AG04450 (cell line): Measurements from ENCODE around the gene TMEM245. TPM values are rescaled to one million over a fixed set of nuclear protein-coding genes. Genes with fewer than 3 reads are reported as not detected.

Source experiments
- CTCF ChIA-PET: fragments of 300-600, 350-600 bp; formaldehyde crosslinking; extraction: SDS; loops from one replicate; lab custom pipeline; 2022; ENCODE audit warnings: antibody characterized with exemption, inconsistent platforms; lab: Charles Lee
- POLR2A ChIA-PET: fragments of 350-600 bp; formaldehyde crosslinking; extraction: SDS; loops from one replicate; lab custom pipeline; 2021; ENCODE audit warnings: antibody characterized with exemption, inconsistent platforms; lab: Yijun Ruan, JAX
- DNase-seq: peaks from one replicate; pipeline ENCODE4 v3.0.0-alpha.2; 2011; ENCODE audit warnings: low read depth, low spot score
- H3K27ac ChIP-seq: one replicate; pipeline ENCODE4 v1.5.1; 2012; ENCODE audit warnings: low read depth, low read length, control low read depth
- H3K27me3 ChIP-seq: one replicate; pipeline ENCODE4 v1.6.0; 2012; ENCODE audit warnings: low read length; ENCODE audit not compliant: control insufficient read depth, insufficient read depth
- H3K4me3 ChIP-seq: 2 replicates; pipeline ENCODE4 v1.5.1; 2011; ENCODE audit warnings: mild to moderate bottlenecking, low read depth, low read length, control low read depth
- H3K9me3 ChIP-seq: 2 replicates; pipeline ENCODE4 v1.5.1; 2012; ENCODE audit warnings: low read length; ENCODE audit not compliant: control insufficient read depth, insufficient read depth
- polyA plus RNA-seq: library from polyadenylated mRNA; depleted of rRNA; stranded (reverse); fragments of >200 nt; gene quantifications from 2 replicates; pipeline ENCODE4 v1.2.3, GENCODE V29; 2011
- TF ChIP-seq, protein P1 (sequence below): IDR thresholded peaks from 2 replicates; pipeline ENCODE4 v1.5.1; 2011; ENCODE audit warnings: low read depth, low read length, control low read depth, inconsistent platforms

Gene TMEM245
- polyA plus RNA-seq, 1 experiment: 42.0 TPM

- POLR2A ChIA-PET: no interaction called here
- H3K27ac ChIP-seq: no peak overlapping the region
- no peak overlapping the region for H3K4me3 ChIP-seq
- H3K9me3 ChIP-seq: no peaks in the 10 kb centered on the region
- CTCF ChIA-PET: no interaction called here
- TF ChIP-seq, protein P1, sequence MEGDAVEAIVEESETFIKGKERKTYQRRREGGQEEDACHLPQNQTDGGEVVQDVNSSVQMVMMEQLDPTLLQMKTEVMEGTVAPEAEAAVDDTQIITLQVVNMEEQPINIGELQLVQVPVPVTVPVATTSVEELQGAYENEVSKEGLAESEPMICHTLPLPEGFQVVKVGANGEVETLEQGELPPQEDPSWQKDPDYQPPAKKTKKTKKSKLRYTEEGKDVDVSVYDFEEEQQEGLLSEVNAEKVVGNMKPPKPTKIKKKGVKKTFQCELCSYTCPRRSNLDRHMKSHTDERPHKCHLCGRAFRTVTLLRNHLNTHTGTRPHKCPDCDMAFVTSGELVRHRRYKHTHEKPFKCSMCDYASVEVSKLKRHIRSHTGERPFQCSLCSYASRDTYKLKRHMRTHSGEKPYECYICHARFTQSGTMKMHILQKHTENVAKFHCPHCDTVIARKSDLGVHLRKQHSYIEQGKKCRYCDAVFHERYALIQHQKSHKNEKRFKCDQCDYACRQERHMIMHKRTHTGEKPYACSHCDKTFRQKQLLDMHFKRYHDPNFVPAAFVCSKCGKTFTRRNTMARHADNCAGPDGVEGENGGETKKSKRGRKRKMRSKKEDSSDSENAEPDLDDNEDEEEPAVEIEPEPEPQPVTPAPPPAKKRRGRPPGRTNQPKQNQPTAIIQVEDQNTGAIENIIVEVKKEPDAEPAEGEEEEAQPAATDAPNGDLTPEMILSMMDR: no peak
- DNase-seq: no peak
- H3K27me3 ChIP-seq: no peaks in the 10 kb centered on the region
Observed at GRCh38 chr9:109095321-109095720, 24.4 kb downstream of the TMEM245 start.

GRCh38 chr9:109094268-109094667, 25.5 kb downstream of the TMEM245 start:
- TF ChIP-seq, protein P1: no peak
- ChIA-PET POLR2A (no interaction called here), CTCF (interaction anchor here (0.6 kb wide), 2 partner anchors 17 to 149 kb away, joined by 3 to 7 read pairs; no protein-coding TSS in a partner anchor)
- Histone ChIP-seq H3K9me3 (no peaks in the 10 kb centered on the region), H3K27ac (no peak overlapping the region), H3K27me3 (no peaks in the 10 kb centered on the region), H3K4me3 (no peak overlapping the region)
- no peak for DNase-seq

GRCh38 chr9:109092587-109092986, 27.2 kb downstream of the TMEM245 start:
- Histone ChIP-seq H3K4me3 (no peak overlapping the region), H3K9me3 (no peaks in the 10 kb centered on the region), H3K27ac (no peak overlapping the region), H3K27me3 (no peaks in the 10 kb centered on the region)
- TF ChIP-seq, protein P1: no peak
- no peak for DNase-seq
- POLR2A ChIA-PET: no interaction called here
- CTCF ChIA-PET: no interaction called here

DNA sequence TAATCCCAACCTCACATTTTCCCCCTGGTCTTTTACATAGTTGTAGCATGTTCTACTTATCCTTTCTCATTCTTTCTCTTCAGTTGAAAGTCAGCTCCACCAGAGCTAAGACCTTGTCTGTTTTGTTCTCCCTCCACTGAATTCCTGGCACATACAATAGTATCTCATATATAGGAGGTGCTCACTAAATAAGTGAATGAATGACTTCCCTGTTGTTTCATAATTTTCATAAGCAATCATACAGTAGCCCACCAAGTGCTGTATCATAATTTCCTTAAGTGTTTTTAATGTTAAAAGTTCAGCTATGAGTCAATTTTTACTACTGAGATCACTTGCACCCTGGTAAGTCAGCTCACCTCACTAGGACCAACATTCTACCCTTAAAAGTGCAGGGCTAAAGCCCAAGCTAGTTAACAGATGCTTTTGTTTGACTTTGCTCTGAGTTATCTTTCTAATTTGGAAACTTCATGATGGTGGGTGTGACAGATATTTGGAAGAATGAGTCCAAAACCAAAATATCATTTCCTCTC, 27.6 kb downstream of the TMEM245 start:
- H3K9me3 ChIP-seq: no peaks in the 10 kb centered on the region
- no peak for DNase-seq
- H3K27ac ChIP-seq: no peak overlapping the region
- TF ChIP-seq, protein P1: no peak
- ChIA-PET POLR2A (no interaction called here), CTCF (no interaction called here)
- no peak overlapping the region for H3K4me3 ChIP-seq
- no peaks in the 10 kb centered on the region for H3K27me3 ChIP-seq

DNA sequence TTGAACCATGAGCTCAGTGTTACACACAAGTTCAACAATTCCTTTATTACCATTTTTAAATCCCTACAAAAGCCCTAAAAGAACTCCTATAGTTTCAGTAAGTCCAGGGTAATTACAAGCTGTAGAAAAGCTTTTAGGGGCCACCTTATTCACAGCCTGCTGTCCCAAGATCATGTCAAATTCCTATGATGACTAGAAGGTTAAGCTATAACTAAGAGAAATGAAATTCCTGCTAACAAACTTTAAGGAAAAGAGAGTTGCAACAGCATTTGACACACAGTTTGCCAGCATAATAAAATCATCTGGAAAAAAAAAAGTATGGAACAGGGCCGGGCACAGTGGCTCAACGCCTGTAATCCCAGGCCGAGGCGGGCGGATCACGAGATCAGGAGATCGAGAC, 31.5 kb downstream of the TMEM245 start:
- no peak for DNase-seq
- POLR2A ChIA-PET: interaction anchor here (1.0 kb wide), 1 partner anchor 32 kb away, joined by 5 read pairs; the partner anchor contains the start of gene TMEM245
- Histone ChIP-seq H3K27ac (no peak overlapping the region), H3K27me3 (no peaks in the 10 kb centered on the region), H3K4me3 (no peak overlapping the region), H3K9me3 (no peaks in the 10 kb centered on the region)
- CTCF ChIA-PET: interaction anchor here (0.6 to 1.6 kb wide), 3 partner anchors 10 to 432 kb away, joined by 3 to 6 read pairs (median 3); no protein-coding TSS in a partner anchor
- TF ChIP-seq, protein P1: no peak
